ENCODE measurements around the gene CABP4.

DNA sequence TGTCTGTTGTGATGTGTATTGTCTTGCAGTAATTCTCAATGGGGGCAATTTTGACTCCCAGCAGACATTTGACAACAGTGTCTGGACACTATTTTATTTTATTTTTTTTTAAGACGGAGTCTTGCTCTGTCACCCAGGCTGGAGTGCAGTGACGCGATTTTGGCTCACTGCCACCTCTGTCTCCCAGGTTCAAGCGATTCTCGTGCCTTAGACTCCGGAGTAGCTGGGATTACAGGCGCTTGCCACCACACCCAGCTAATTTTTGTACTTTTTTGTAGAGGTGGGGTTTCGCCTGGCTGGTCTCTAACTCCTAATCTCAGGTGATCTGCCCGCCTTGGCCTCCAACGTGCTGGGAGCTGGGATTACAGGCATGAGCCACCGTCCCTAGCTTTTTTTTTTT, 25.4 kb upstream of the CABP4 start:
- TF ChIP-seq SMC3 (IDR thresholded peaks at IDR 0.05; ENCODE audit: borderline replicate concordance, low read length) (no peak), TCF3 (IDR thresholded peaks at IDR 0.05; ENCODE audit: borderline replicate concordance, insufficient read depth, low read depth, low read length) (no peak), POLR2A (IDR thresholded peaks at IDR 0.05; ENCODE audit: low read depth, low read length) (no peak), CBFB (IDR thresholded peaks at IDR 0.05; ENCODE audit: low read depth) (no peak), CREB1 (IDR thresholded peaks at IDR 0.05; ENCODE audit: low read depth) (no peak)
- TF ChIP-seq, protein P1, sequence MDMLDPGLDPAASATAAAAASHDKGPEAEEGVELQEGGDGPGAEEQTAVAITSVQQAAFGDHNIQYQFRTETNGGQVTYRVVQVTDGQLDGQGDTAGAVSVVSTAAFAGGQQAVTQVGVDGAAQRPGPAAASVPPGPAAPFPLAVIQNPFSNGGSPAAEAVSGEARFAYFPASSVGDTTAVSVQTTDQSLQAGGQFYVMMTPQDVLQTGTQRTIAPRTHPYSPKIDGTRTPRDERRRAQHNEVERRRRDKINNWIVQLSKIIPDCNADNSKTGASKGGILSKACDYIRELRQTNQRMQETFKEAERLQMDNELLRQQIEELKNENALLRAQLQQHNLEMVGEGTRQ (IDR thresholded peaks at IDR 0.05; ENCODE audit: borderline replicate concordance, low read depth, low read length): no peak
- TF ChIP-seq, protein P2, sequence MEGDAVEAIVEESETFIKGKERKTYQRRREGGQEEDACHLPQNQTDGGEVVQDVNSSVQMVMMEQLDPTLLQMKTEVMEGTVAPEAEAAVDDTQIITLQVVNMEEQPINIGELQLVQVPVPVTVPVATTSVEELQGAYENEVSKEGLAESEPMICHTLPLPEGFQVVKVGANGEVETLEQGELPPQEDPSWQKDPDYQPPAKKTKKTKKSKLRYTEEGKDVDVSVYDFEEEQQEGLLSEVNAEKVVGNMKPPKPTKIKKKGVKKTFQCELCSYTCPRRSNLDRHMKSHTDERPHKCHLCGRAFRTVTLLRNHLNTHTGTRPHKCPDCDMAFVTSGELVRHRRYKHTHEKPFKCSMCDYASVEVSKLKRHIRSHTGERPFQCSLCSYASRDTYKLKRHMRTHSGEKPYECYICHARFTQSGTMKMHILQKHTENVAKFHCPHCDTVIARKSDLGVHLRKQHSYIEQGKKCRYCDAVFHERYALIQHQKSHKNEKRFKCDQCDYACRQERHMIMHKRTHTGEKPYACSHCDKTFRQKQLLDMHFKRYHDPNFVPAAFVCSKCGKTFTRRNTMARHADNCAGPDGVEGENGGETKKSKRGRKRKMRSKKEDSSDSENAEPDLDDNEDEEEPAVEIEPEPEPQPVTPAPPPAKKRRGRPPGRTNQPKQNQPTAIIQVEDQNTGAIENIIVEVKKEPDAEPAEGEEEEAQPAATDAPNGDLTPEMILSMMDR (IDR thresholded peaks at IDR 0.05 in 2 of 3, conservative IDR thresholded peaks at IDR 0.05 in 1 of 3; ENCODE audit: control insufficient read depth in 2 of 3, extremely low read depth in 1 of 3, insufficient read depth in 1 of 3, low read depth in 3 of 3, low read length in 3 of 3): no peak
- TF ChIP-seq, protein P3, sequence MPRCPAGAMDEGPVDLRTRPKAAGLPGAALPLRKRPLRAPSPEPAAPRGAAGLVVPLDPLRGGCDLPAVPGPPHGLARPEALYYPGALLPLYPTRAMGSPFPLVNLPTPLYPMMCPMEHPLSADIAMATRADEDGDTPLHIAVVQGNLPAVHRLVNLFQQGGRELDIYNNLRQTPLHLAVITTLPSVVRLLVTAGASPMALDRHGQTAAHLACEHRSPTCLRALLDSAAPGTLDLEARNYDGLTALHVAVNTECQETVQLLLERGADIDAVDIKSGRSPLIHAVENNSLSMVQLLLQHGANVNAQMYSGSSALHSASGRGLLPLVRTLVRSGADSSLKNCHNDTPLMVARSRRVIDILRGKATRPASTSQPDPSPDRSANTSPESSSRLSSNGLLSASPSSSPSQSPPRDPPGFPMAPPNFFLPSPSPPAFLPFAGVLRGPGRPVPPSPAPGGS (IDR thresholded peaks at IDR 0.05; ENCODE audit: borderline replicate concordance, insufficient read depth, low read depth, low read length, poor library complexity, severe bottlenecking): no peak

Measured in GM12878 (cell line).